Measurements from ENCODE around the gene IL25.
"Not testable (repeated sequence)": the region's sequence is repeated elsewhere in the genome, so short reads cannot be mapped to it uniquely, and the experiment has no call there.

Gene IL25

DNA sequence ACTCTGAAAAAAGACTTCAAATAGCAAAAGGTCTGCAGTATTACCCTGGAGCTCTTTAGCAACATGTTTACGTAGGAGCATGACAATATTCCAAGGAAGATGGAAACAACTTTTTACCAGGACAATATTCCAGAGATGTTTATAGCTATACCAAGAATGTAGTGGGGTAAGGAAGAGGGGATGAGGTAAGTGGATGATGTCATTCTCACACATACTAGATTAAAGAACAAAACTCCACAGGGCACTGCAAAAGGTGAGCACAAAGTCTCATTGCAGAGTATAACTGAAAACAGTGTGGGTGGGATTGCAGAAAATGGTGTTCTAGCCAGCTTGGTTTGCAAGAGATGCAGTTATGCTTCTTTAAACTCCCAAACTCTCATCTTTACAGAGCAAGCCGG, 12.6 kb downstream of the IL25 start:
- TF ChIP-seq, protein P1, sequence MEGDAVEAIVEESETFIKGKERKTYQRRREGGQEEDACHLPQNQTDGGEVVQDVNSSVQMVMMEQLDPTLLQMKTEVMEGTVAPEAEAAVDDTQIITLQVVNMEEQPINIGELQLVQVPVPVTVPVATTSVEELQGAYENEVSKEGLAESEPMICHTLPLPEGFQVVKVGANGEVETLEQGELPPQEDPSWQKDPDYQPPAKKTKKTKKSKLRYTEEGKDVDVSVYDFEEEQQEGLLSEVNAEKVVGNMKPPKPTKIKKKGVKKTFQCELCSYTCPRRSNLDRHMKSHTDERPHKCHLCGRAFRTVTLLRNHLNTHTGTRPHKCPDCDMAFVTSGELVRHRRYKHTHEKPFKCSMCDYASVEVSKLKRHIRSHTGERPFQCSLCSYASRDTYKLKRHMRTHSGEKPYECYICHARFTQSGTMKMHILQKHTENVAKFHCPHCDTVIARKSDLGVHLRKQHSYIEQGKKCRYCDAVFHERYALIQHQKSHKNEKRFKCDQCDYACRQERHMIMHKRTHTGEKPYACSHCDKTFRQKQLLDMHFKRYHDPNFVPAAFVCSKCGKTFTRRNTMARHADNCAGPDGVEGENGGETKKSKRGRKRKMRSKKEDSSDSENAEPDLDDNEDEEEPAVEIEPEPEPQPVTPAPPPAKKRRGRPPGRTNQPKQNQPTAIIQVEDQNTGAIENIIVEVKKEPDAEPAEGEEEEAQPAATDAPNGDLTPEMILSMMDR (IDR thresholded peaks at IDR 0.05; ENCODE audit: borderline replicate concordance, insufficient read depth, low read depth, low read length) = no peak
- no peak overlapping the region for H3K4me3 ChIP-seq (ENCODE audit: low read depth, low read length)

DNA sequence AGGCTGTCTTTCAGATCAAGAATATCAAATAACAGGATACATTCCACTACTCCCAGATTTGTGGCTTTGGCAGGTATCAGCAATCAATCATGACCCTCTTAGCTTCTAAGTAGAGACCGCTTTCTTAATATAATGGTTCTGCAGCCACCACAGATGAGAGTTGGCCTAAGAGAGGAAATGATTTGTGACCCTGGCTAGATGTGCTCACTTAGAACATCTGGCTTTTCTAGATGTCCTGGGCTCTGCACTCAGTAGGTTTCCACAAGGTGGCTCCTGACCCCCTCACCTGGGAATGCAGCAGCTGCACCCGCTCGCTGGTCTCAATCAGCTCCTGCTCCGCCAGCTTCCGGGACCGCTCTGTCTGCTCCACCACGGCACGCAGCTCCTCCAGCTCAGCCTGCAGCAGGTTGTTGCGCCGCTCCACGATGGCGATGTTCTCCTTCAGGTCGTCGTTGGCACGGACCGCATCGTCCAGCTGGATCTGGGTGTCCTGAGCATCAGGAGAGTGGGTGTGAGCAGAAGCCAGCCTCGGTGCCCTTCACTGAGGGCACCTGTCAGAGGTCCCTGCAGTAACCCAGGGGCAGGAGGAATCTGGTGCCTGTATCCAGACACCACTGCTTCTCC, 13.1 kb downstream of the IL25 start:
- TF ChIP-seq, protein P1 (IDR thresholded peaks at IDR 0.05; ENCODE audit: borderline replicate concordance, insufficient read depth, low read depth, low read length) = no peak

DNA sequence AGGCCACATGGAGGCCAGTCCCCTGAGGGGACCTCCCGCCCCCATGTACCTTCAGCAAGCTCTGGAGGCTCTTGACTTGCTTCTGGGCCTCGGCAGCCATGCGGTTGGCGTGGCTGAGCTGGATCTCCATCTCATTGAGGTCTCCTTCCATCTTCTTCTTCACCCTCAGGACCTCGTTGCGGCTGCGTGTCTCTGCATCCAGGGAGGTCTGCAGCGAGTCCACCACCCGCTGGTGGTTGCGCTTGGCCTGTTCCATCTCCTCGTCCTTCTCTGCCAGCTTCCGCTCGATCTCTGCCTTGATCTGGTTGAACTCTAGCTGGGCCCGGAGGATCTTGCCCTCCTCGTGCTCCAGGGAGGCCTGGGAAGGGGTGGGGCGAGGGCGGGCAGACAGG, 13.7 kb downstream of the IL25 start:
- H3K4me3 ChIP-seq (ENCODE audit: low read depth, low read length) = not testable (repeated sequence)

More for the DNA sequence above, 13.1 kb downstream of the IL25 start:
- no peak overlapping the region for H3K4me3 ChIP-seq (ENCODE audit: low read depth, low read length)

DNA sequence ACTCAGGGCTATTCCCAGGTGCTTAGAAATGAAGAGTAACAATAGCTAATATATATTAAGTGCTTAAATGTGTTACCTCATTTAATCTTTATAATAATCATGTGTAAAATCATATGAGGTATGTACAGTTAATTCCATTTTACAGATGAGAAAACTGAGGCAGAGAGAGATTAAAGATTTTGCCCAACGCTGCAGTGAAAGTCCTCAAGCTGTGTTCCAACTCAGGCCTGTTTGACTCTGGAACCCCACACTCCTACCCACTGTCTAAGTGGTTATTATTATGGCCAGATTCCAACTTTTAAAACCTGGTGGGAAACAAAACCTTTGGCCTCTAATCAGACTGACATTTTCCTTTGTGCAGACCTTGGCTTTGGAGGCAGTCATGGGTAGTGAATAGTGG, 14.4 kb downstream of the IL25 start:
- TF ChIP-seq, protein P1 (IDR thresholded peaks at IDR 0.05; ENCODE audit: borderline replicate concordance, insufficient read depth, low read depth, low read length) = no peak
- H3K4me3 ChIP-seq (ENCODE audit: low read depth, low read length) = no peak overlapping the region

DNA sequence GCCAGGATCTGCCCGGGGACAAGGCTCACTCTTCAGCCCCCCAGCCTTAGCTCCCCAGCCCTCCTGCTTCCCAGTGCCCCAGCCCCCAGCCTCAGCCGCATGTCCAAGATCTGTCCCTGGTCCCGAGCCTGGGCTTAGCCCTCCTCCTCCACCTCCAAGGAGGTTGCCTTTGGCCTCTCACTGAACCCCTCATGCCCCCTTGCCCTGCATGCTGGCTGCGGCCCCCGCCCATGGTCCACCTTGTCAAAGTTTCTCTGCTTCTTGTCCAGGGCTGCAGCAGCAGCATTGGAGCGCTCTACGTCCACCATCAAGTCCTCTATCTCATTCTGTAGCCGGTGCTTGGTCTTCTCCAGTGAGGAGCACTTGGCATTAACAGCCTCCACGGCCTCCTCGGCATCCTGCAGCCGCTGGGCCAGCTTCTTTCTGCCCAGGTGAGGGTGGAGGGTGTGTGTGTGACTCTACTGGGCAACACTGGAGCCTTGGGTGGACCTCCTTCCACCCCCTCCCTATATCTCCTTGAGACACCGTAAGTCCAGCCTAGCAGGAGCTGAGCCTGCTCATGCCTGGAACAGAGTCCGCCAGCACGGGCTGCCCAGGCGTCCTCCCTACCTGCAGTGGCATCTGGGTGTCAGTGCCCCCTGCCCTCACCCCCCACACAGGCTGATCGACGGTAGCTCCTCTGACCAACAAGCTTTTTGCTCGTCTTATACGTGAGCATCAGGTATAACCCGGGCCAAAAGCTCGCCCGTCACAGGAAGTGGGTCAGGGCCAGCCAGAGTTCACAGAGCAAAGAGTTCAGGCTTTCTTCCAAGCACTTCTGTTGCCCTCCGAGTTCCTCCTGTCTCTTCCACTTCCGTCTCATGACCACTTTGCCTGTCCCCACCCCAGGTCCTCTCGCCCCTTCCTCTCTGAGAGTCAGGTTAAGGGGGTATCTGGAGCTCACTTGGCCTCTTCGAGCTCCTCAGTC, 15.6 kb downstream of the IL25 start:
- TF ChIP-seq, protein P1 (IDR thresholded peaks at IDR 0.05; ENCODE audit: borderline replicate concordance, insufficient read depth, low read depth, low read length) = no peak
- no peak overlapping the region for H3K4me3 ChIP-seq (ENCODE audit: low read depth, low read length)

DNA sequence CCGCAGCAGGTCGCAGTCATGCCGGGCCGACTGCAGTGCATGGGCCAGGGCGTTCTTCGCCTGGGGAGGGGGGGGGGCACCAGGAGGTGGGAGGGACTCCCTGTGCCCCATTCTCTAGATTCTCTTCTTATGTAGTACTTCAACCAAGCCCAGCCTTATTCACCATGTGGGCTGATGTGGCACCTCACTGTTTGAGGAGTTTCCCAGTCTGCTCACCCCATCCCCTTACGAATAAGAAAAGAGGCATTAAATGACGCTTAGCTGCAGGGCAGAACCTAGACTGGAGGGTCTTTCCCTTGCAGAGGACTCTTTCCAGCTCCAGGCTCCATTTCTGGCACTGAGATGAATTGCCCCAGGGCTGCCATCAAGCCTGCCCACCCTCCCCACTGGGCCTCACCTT, 16.4 kb downstream of the IL25 start:
- no peak overlapping the region for H3K4me3 ChIP-seq (ENCODE audit: low read depth, low read length)
- TF ChIP-seq, protein P1 (IDR thresholded peaks at IDR 0.05; ENCODE audit: borderline replicate concordance, insufficient read depth, low read depth, low read length) = no peak

DNA sequence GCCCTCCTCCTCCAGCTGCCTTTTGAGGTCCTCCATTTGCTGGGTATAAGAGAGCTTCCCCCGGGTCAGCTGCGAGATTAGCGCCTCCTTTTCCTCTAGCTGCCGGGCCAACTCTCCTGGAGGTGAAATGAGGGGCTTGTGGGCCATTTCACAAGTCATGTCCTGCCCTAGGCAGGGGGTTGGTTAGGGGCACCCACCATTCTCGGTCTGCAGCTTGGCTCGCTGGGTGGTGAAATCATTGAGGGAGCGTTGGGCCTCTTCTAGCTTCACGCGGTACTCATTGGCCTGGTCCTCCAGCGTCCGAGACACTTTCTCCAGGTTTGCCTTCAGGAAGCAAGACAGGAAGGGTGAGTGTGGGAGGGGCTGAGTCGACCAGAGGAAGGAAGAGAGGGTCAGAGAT, 16.8 kb downstream of the IL25 start:
- TF ChIP-seq, protein P1 (IDR thresholded peaks at IDR 0.05; ENCODE audit: borderline replicate concordance, insufficient read depth, low read depth, low read length) = no peak
- no peak overlapping the region for H3K4me3 ChIP-seq (ENCODE audit: low read depth, low read length)

DNA sequence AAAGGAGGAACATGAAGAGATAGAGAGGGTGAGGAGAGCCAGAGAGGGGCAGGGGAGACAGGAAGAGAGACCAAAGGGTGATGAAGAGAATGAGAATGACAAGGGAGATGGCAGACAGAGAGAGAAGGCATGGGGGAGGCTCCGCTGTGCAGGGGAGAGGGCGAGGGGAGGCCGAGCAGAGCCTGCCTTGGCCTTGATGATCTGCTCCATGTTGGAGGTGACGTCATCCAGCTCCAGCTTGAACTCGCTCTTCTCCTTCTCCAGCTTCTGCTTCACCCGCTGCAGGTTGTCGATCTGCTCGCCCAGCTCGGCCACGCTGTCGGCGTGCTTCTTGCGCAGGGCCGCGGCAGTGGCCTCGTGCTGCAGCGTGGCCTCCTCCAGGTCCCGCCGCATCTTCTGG, 17.3 kb downstream of the IL25 start:
- H3K4me3 ChIP-seq (ENCODE audit: low read depth, low read length) = not testable (repeated sequence)

Data from GM12875 (cell line).